CD4-positive, alpha-beta T cell treated with Interleukin-12 subunit alpha and Interleukin-12 subunit beta, for 1 hour (primary cell): Measurements from ENCODE around the gene SLC35F4.

Experiments
- DNase-seq: peaks from one replicate; pipeline ENCODE4 v3.0.0-alpha.2; 2020

SLC35F4 gene

DNA sequence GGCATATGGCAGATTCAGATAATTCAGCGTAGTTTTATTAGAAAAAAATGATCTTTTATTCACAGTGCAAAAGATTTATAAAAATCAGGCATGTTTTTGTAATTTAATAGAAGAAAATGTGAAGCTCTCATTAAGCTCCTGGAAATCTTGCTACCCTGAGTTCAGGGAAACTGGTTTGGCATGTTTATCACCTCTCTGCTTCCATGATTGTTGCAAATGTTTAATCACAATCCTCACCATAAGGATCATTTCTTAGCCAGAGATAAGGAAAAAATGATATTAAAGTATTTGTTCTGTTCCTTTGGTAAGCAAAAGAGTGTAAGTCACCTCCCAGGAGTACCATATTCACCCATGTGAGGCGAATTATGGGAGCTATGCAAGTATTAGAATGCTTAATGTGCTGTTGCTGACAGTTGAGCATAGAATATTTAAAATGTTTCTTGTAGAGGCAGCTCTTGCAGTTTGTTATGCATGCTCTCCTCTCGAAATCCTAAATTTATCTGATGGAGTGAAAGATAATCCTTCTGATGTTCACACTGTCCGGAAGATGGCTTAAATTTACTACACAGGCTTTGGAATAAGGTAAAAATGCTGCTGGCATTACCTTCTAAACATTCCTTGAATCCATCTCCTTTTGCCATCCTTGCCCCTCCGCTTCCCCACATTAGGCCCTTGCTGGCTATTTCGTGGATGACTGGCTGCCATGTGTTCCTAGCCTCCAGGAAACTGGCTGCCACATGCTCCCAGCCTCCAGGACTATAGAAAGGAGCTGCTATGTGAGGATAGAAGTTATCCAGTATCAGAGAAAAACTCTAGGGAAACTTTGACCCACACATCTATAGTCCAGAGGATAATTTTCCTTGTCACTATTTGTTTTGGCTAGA lies 256.5 kb downstream of the SLC35F4 start:
- DNase-seq: no peak

DNA sequence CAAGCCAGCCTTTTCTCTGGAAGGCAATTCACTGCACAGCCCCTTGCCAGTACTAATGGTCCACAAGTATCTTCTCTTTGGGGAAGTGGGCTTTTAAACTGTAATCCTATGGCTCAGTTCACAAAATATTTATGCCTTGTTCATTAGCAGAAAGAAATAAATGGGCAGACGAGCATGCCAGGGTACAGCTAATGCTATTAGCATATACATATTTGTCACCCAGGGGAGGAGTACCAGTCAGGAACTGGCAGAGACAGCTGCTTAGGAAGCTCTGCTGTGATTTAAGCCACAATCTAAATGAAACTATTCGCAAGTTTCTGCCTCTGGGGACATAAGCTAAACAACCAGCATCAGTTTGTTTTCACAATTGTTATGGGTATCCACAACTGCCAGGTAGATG lies 258.8 kb downstream of the SLC35F4 start:
- no peak for DNase-seq

DNA sequence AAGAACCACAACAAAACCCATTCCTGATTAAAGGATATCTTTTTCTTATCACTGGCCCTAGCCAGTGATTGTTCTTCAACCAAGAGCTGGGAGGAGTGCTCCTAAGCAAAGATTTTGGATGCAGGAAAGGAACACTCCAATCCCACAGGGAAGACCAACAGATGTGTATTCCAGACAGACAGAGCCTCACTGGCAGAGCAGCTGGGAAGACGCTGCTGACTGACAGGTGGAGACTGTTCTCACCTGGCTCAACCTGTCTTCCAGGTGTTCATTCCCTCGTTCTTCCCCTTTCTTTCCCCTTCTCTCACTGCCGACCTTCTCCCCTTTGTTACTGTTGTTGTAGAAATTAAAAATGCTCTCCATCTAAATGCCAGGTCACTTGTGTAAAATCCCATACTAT lies 282.5 kb downstream of the SLC35F4 start:
- no peak for DNase-seq

DNA sequence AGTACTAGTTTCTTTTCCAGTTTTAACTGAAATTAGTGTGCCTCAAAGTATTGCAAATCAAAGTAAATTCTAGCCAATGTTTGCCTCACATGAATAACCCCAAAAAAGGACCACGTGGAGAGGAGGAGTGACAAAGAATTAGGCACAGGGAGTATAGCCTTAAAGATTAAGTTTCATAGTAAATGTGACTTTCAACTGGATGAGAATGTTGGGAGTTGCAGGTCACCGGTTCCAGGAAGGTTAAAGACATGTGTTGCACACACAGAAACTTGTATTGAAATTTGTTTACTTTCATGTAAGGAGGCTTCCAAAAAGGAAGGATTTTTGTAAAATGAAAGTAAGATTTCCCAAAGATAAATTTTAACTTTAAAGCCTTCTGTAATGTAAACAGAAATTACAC lies 283.1 kb downstream of the SLC35F4 start:
- no peak for DNase-seq

DNA sequence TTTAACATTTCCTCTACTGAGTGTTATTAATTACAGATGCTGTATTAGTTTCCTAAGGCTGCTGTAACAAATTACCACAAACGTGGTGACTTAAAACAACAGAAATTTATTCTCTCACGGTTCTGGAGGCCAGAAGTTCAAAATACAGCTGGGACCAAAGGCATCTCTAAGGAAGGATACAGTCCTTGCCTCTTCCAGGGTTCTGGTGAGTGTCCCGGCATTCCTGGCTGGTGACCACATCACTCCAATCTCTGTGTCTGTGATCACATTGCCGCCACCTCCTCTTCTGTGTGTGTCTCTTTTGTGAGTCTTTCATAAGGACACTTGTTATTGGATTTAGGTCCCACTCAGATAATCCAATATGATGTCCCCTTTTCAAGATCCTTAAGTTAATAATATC lies 287.1 kb downstream of the SLC35F4 start:
- DNase-seq: no peak

DNA sequence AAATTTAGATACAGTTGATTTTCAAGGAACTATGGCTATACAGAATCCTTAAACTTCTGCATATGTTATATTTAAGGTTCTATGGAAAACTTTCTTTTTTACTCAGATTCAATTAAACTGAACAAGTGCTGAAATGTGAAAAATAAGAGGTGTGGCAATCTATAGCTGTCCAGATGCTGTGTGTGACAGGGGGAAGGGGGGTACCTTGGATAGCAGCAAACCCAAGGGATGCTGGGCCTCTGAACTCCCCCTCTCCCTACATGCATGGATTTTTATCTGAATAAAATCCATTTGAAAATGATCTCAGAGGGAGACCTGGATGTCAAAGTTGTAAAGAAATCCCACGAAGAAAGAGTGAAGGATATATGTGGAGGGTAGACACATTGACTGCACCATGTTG lies 289.4 kb downstream of the SLC35F4 start:
- no peak for DNase-seq

DNA sequence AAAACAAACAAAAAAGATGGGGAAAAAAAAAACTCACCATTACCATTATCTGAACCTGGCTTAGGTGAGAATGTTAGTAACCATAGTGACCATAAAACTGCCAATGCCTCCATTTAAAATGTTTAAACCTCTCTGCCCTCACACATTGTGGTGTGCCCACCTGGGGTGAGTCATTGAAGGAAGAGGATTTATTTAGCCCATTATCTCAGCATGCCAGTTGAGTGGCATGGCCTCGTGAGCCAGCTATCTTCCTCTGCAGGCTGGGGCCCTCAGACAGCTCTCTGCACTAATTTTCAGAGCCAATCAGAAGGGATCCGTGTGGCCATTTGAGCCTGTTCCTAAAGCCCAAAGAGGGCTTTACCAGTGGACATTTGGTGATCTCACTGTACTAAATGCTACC lies 290.4 kb downstream of the SLC35F4 start:
- no peak for DNase-seq

DNA sequence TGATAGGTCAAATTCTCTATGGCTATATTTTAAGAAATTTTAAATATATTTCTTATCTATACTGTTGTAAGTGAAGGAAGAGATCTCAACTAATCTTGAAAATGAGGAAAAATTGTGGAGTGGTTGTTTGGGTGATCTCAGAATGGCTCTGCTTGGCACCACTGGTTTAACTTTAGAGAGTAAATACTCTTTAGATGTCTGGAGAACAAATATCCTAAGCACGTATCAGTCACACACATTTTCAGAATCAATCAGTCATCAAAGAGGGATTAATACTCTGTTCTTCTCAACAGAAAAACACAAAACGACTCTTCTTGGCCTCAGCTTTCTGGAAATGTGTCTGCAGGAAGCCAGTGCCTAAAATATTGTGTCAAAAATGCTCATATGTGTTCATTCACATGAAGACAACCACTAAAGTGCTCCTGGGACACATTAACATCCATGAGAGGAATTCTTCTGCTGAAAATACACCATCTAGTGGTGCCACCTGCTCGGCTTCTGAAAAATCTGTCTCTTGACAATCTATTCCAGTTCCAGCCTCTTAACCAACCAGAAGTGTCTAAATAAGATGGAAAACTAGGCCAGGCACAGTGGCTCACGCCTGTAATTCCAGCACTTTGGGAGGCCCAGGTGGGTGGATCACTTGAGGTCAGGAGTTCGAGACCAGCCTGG lies 291.1 kb downstream of the SLC35F4 start:
- no peak for DNase-seq

DNA sequence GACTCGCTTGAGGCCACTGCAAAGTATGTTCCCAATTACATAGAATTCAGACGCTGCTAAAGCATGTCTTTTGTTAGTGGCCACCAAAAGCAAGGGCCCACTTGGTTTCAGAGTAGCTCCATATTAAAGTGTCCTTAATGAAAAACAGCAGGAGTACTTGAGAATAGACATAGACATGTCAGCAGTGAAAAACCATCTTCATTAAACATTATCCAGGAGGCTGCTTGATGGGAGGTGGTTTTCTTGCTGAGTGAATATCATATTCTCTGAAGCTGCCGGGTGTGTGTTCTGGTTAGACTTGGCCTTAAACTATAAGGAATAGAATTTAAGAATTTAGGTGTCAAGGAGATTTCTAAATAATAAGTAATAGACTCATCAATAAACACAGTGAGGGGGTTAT lies 292.7 kb downstream of the SLC35F4 start:
- DNase-seq: no peak

DNA sequence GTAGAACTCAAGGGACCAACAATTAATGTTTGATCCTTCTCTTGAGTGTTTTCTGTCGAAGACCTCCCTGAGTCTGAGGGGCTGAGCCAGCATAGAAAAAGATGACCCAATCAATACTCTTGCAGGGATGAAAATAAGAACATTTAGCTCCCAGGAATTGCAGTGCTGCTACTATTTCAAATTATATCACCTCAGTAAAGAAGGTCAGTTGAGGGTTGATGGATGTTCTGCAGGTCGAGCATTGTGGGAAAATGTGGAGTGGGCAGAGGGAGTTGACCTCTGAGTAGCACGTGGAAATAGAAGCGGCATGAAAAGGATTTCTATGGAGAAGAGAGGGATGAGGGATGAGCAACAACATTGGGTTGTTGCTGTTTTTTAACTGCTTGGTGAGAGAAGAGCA lies 297.3 kb downstream of the SLC35F4 start:
- DNase-seq: no peak

DNA sequence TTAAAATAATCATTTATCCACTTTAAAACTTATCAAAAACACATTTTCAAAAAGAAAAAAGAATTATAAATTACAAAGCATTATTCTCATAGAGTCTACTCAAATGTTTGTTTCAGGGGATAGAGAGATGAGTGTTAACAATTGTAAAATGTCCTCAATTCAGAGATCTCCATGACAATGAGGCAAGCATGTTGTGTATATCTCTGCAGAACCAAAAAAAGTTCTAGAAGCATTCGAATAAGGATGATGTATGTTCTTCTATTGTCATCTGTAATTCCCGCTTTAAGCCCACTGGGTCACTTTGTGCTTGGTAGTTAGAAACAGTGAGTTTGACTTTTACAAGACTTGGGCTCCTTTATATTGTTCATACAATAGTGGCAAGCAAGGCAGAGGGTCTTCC lies 298.7 kb downstream of the SLC35F4 start:
- no peak for DNase-seq

DNA sequence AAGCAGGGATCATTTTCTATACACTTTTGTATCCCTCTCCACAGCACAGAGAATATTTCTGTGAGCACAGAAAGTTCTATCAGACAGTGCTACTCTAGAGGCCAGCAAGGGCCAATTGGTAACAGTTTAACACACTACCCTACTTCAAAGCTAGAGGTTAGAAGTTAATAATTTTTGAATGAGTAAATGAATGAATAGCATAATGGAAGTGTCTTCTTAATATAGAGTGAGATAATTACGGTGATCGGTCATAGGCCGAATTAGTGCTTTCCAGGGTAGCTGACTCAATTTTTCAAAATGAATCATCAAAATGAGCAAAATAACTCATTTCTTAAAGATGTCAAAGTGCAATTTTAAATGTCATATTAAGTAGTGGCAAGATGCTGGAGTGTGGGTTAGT lies 305.2 kb downstream of the SLC35F4 start:
- DNase-seq: no peak

DNA sequence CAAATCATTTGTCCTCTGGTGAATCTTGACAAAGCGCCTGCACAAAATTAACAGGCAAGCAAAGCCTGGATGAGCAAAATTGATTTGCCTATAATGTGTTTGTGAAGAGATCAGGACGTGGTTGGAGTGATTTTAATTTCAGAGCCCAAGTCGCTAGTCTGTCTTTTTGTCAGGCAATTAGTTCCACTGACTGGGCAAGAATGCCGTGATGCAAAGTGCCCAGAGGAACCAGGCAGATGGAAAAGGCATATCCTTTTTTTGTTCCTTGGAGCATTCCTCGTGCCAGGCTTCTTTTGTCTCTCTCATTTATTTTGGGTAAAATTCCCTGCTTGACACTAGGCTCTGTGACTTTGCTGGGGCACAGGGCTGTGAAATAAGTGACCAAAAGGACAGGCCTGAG lies 306.3 kb downstream of the SLC35F4 start:
- DNase-seq: no peak

DNA sequence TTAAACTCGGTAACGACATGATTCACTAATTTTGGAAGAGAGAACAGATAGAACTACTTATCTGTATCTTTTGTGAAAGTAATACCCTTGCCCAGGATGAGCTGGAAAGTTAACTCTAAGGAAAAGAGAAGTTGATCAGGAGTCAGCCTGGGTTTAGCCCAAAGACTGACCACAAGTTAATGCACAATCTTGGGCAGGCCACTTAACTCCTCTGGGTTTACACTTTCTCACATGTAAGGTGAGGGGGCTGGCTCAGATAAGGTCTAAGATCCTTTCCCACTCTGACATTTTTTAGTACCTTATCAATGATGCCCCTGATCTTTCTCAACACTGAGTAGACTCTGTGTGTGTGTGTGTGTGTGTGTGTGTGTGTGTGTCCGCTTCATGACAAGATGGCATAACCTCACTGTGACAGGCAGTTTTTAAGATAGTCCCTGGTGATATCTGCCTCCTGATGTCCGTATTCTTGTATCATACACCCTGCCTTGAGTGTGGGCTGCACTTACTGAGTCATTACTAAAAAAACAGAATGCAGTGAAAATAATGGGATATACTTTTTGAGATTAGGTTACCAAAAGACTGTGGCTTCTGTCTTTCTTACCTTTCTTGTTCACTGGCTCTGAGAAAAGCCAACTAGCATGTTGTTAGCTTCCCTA lies 316.0 kb downstream of the SLC35F4 start:
- no peak for DNase-seq

DNA sequence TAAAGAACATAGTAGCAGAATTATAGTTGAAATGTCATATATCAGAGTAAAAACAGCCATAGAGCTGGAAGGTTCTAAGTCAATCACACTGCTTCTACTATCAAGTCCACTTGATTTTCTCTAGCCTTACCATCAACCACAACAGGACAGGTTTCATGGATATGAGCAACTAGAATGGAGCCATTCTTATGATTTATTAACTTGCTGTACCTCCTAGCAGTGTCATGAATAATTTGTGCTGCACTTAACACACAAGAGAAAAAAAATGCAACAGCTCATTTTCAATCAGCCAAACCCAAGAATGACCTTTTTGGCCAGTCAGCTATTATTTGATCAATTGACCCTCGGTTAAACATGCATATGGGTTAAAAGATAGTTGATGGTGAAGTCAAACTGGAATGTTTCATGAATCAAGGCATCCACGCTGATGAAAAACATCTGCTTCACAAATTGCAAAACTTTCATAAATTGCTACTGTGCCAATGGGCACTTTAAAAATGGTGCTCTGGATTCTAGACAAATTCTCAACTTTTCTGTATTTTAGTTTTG lies 316.8 kb downstream of the SLC35F4 start:
- DNase-seq: no peak

DNA sequence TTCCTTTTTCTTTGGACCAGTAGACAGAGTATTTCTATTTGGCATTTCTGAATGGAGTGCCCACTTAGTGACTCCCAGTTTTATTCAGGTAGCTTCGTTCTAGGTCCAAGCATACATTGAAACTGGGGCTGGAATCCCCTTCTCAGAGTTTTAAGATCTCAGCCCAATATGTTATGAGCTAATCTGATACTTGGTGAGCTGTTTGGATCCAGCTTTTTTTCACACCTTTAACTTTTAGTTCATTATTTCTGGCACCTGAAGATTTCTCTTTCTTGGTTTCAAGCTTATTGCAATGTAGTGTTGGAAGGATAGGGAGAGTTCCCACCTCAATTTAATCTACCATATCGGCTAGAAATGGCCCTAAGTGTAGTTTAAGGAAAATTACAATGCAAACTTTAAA lies 318.8 kb downstream of the SLC35F4 start:
- no peak for DNase-seq

DNA sequence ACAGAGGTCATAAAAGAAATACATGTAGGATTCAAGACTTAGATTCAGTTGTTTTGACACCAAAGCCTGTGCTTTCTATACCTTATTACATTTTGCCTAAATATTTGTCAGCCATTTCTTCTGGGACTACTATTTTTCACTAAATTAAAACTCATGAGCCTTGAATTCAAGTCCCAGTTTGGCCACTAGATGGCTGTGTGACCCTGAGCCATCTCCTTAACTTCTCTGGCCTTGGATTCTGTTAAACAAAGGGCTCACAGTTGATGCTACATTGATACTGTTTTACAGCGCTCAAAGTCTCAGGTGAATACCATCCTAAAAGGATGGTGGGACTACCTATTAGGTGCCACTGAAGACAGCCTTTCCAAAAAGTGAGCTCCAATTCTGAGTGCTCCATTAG lies 332.7 kb downstream of the SLC35F4 start:
- DNase-seq: no peak

DNA sequence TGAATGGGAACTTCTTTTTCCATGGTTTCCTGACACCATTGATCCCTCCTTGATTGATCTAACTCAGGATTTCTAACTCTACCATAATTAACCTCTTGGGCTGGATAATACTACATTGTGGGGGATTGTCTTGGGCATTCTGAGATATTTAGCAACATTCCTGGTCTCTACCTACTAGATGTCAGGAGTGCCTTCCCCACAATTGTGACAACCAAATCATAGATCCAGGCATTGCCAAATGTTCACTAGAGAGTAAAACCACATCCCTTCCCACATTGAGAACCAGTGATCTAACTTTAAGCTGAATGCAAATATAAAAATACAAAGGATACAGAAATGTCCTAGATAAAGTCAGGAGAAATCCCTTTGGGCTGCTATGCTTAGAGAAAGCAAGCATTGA lies 335.3 kb downstream of the SLC35F4 start:
- DNase-seq: no peak

DNA sequence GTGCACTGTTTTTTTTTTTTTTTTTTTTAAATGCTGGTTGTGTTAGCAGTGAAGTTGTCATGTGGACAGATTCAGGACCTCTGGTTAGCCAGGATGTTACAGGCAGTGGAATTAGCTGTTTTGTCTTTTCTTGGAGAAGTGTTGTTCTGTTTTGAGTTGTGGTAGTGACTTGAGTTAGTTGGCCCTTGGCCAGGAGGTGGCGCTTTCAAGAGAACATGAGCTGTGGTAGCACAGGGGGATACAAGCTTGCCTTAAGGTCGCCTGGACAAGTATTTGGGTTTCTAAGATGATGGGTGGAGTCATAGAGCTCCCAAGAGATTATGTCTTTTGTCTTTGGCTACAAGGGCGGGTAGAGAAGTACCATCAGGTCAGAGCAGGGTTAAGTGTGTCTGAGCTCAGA lies 338.9 kb downstream of the SLC35F4 start:
- no peak for DNase-seq

DNA sequence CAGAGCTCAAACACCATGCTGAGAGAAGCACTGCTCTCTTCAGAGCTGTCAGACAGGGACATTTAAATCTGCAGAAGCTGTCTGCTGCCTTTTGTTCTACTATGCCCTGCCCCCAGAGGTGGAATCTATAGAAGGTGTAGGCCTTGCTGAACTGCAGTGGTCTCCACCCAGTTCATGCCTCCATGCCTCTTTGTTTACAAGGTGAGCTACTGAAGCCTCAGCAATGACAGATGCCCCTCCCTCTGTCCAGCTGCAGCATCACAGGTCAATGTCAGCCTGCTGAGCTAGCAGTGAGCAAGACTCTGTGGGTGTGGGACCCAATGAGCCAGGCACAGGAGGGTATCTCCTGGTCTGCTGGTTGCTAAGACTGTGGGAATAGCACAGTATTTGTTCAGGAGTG lies 346.8 kb downstream of the SLC35F4 start:
- no peak for DNase-seq
